ENCODE data around the gene GRB7.

- TF ChIP-seq, protein P1, sequence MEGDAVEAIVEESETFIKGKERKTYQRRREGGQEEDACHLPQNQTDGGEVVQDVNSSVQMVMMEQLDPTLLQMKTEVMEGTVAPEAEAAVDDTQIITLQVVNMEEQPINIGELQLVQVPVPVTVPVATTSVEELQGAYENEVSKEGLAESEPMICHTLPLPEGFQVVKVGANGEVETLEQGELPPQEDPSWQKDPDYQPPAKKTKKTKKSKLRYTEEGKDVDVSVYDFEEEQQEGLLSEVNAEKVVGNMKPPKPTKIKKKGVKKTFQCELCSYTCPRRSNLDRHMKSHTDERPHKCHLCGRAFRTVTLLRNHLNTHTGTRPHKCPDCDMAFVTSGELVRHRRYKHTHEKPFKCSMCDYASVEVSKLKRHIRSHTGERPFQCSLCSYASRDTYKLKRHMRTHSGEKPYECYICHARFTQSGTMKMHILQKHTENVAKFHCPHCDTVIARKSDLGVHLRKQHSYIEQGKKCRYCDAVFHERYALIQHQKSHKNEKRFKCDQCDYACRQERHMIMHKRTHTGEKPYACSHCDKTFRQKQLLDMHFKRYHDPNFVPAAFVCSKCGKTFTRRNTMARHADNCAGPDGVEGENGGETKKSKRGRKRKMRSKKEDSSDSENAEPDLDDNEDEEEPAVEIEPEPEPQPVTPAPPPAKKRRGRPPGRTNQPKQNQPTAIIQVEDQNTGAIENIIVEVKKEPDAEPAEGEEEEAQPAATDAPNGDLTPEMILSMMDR (IDR thresholded peaks at IDR 0.05; ENCODE audit: poor library complexity) = peak; percentile 90
- TF ChIP-seq EZH2 (IDR thresholded peaks at IDR 0.05; ENCODE audit: borderline replicate concordance) = no peak
These were observed 16.6 kb downstream of the GRB7 start for GRCh38 chr17:39754161-39754957.

All from hepatocyte (in vitro differentiated cells).